HCT116 (cell line): Measurements from ENCODE around the gene ODR4.

ENCODE experiments used
- ATF3 ChIP-seq: IDR thresholded peaks from 2 replicates; pipeline ENCODE4 v1.6.1; 2012
- CTCF ChIP-seq, 3 experiments: fragments of 200-600 bp in 1 of 3; sonication (generic) in 1 of 3; IDR thresholded peaks in 2 of 3; conservative IDR thresholded peaks in 1 of 3; 2 replicates each; pipeline ENCODE4 v1.5.1; 2012 to 2017; ENCODE audit warnings: low read depth in 2 of 3, low read length in 2 of 3, antibody characterized with exemption in 1 of 3, borderline replicate concordance in 1 of 3, control low read depth in 1 of 3, mild to moderate bottlenecking in 1 of 3, mixed read lengths in 1 of 3, mixed run types in 1 of 3, moderate library complexity in 1 of 3; ENCODE audit not compliant: insufficient read depth in 1 of 3
- EGR1 ChIP-seq: IDR thresholded peaks from 2 replicates; pipeline ENCODE4 v1.6.1; 2012; ENCODE audit warnings: low read depth
- FOSL1 ChIP-seq: IDR thresholded peaks from 2 replicates; pipeline ENCODE4 v1.6.1; 2012; ENCODE audit warnings: low read depth
- JUND ChIP-seq: IDR thresholded peaks from 2 replicates; pipeline ENCODE4 v1.6.1; 2012
- POLR2A ChIP-seq: IDR thresholded peaks from 2 replicates; pipeline ENCODE4 v1.7.0; 2011; ENCODE audit warnings: borderline replicate concordance; ENCODE audit not compliant: insufficient read depth, insufficient read length; ENCODE audit errors: extremely low read depth
- POLR2AphosphoS5 ChIP-seq: IDR thresholded peaks from 2 replicates; pipeline ENCODE4 v1.6.1; 2011; ENCODE audit warnings: mild to moderate bottlenecking, low read depth, low read length, moderate library complexity
- RAD21 ChIP-seq: IDR thresholded peaks from 2 replicates; pipeline ENCODE4 v1.6.1; 2012; ENCODE audit warnings: low read depth, mild to moderate bottlenecking
- REST ChIP-seq: IDR thresholded peaks from 2 replicates; pipeline ENCODE4 v1.6.1; 2012; ENCODE audit warnings: low read depth
- TCF7L2 ChIP-seq: IDR thresholded peaks from 2 replicates; pipeline ENCODE4 v1.7.0; 2011; ENCODE audit warnings: borderline replicate concordance, inconsistent platforms; ENCODE audit not compliant: insufficient read depth, insufficient read length; ENCODE audit errors: extremely low read depth
- YY1 ChIP-seq: IDR thresholded peaks from 2 replicates; pipeline ENCODE4 v1.6.1; 2011; ENCODE audit warnings: low read length, low read depth, moderate library complexity, mild to moderate bottlenecking; ENCODE audit not compliant: insufficient replicate concordance; ENCODE audit errors: extremely low read depth

GRCh38 chr1:186420311-186420710, 44.7 kb downstream of the ODR4 start:
- TF ChIP-seq CTCF (IDR thresholded peaks at IDR 0.05 in 2 of 3, conservative IDR thresholded peaks at IDR 0.05 in 1 of 3; ENCODE audit: borderline replicate concordance in 1 of 3, insufficient read depth in 1 of 3, low read depth in 2 of 3, low read length in 2 of 3): no peak
- TF ChIP-seq POLR2A: no peak
- TF ChIP-seq FOSL1: no peak
- TF ChIP-seq JUND: no peak
- TF ChIP-seq EGR1: no peak
- TF ChIP-seq RAD21: no peak
- no peak for TF ChIP-seq ATF3
- no peak for TF ChIP-seq REST
- no peak for TF ChIP-seq TCF7L2
- TF ChIP-seq YY1: no peak
- TF ChIP-seq POLR2AphosphoS5: no peak
